ENCODE results near the gene RGS9BP. TPM values are rescaled to one million over a fixed set of nuclear protein-coding genes. Genes with fewer than 3 reads are reported as not detected.

RGS9BP gene
- total RNA-seq, 4 donors from 2014 or later: 0.16 to 0.51 TPM; not detected in 2

- no peak for TF ChIP-seq CTCF (IDR thresholded peaks at IDR 0.05; ENCODE audit: low read depth)
Observed at GRCh38 chr19:32717496-32717895, 41.8 kb downstream of the RGS9BP start.

DNA sequence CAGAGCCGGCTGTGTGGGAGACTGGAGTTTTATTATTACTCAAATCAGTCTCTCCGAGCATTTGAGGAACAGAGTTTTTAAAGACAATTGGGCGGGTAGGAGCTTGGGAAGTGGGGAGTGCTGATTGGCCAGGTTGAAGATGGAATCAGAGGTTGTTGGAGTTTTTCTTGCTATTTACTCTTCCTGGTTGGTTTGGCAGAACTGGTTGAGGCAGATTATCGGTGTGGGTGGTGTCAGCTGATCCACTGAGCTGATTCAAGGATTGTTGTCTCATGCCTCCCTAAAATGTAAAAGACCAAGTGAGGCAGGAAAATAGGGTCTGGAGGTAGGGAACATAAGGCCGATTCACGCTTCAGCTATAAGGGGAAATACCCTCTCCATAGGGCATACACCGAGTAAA lies 42.6 kb downstream of the RGS9BP start:
- TF ChIP-seq CTCF (IDR thresholded peaks at IDR 0.05; ENCODE audit: low read depth): no peak

DNA sequence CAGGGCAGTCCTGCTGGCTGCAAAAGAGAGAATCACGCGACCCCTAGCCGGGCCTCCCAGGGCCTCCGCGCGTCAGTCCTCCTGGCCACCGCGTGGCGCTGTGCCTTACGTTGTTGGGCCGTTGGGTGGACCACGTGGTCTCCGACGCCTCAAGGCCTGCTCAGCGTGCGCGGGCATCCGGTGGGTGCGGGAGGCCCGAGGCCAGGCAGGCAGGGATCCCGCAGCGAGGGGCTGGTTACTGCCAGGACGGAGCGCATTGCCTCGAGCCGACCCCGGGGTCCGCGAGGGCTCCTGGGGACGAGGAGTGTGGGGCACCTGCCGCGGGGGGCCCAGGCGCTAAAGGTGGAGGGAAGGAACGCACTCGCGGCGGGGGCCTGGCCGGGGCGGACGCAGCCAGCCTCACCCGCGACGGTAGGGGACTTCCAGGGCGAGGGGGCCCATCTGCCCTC lies 44.0 kb downstream of the RGS9BP start, which contains the start of gene TDRD12:
Gene TDRD12, plus strand, starts transcription at position 157 of the 449 bp plus-strand sequence. CDS start 306 bp downstream, outside the sequence.
- no peak for TF ChIP-seq CTCF (IDR thresholded peaks at IDR 0.05; ENCODE audit: low read depth)

DNA sequence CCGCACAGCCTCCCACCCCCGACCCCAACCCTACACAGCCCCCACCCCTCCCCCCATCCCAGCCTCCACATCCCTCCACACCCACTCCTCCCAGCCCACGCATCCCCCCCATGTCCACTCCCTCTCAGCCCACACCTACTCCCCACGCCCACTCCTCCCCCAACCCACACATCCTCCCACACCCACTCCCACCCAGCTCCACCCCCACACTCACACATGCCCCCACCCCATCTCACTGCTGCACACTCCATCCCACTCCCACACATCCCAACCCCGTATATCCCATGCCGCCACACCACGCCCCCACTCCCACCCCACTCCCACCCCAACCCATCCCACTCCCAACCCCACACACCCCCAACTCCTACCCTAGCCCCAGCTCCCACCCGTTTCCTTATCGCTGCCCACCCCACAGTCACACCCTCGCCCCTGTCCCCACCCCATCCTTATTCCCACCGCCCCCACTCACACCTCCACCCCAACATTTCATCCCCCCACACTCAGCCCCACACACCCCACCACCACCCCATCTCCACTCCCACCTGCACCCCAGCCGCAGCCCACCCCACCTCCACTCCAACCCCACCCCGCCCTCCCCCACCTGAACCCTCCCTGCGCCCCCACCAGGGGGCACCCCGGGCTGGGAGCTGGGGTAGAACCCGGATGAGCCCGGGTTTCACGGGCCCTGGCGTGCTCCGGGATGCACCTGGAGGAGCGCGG lies 44.7 kb downstream of the RGS9BP start:
- TF ChIP-seq CTCF (IDR thresholded peaks at IDR 0.05; ENCODE audit: low read depth): no peak

DNA sequence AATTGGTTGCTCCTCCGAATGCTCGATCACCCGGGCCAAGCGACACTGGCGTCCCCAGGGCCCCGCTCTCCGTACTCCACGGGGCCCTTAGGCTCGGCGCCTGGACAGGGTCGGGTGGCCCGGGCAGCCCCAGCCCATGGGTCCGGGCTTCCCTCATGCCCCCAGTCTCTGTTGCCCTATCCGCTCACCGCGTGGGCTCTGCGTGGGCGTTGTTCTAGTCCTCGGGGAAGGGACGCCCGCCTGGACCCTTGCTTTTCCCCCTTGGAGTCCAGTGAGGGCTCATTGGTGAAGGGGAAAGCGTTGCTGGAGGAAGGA lies 45.2 kb downstream of the RGS9BP start:
- no peak for TF ChIP-seq CTCF (IDR thresholded peaks at IDR 0.05; ENCODE audit: low read depth)

Small RNAs within 50 kb of the gene (small RNA-seq; reads per million reads assigned to genes)
- not detected for gene RN7SL789P

Other genes with a start within 250 kb of the RGS9BP start
- gene PDCD5, start 94.7 kb upstream of the RGS9BP start, total RNA-seq: 100 to 1,000 TPM in 1 of 4 donors, 10 to 100 TPM in 3; 84.7 to 132 (median 89.3) TPM
- 10 to 100 TPM; 22.8 to 28.2 (median 26.9) TPM for gene ANKRD27, start 668 bp upstream of the RGS9BP start, total RNA-seq
- 10 to 100 TPM in 1 of 4 donors, 1 to 10 TPM in 3; 4.4 to 10.4 (median 9.4) TPM for gene NUDT19, start 16.0 kb downstream of the RGS9BP start, total RNA-seq
- 1 to 10 TPM in 1 of 4 donors, not detected in 3; 1.2 TPM for gene TDRD12, start 43.9 kb downstream of the RGS9BP start, total RNA-seq
- gene SLC7A9, start 193.9 kb downstream of the RGS9BP start, total RNA-seq: under 1 TPM in 1 of 4 donors, not detected in 3; 0.22 TPM